ENCODE results near the gene WNK2.

DNA sequence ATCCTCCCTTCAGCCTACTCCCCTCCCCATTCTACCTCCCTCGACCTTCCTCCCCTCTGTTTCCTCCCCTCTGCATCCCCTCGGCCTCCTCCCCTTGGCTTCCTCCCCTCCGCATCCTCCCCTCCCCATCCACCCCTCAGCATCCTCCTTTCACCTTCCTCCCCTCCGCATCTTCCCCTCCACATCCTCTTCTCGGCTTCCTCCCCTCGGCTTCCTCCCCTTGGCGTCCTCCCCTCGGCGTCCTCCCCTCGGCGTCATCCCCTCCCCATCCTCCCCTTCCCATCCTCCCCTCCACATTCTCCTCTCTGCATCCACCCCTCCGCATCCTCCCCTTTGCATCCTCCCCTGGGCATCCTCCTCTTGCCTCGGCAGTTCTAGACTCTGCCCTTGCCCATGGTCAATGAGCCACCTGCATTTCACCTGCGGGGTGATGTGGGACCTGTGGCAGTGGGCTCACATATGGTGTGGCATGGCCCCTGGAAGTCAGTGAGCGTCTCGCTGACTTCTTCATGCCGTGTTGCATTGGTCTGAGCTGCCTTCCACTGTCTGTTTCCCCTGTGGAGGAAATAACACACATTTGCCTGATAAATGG lies 113.0 kb downstream of the WNK2 start:
- TF ChIP-seq, protein P1, sequence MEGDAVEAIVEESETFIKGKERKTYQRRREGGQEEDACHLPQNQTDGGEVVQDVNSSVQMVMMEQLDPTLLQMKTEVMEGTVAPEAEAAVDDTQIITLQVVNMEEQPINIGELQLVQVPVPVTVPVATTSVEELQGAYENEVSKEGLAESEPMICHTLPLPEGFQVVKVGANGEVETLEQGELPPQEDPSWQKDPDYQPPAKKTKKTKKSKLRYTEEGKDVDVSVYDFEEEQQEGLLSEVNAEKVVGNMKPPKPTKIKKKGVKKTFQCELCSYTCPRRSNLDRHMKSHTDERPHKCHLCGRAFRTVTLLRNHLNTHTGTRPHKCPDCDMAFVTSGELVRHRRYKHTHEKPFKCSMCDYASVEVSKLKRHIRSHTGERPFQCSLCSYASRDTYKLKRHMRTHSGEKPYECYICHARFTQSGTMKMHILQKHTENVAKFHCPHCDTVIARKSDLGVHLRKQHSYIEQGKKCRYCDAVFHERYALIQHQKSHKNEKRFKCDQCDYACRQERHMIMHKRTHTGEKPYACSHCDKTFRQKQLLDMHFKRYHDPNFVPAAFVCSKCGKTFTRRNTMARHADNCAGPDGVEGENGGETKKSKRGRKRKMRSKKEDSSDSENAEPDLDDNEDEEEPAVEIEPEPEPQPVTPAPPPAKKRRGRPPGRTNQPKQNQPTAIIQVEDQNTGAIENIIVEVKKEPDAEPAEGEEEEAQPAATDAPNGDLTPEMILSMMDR (IDR thresholded peaks at IDR 0.05; ENCODE audit: insufficient read depth, low read length, poor library complexity, severe bottlenecking), result no peak
- no peak for TF ChIP-seq EZH2phosphoT487 (conservative IDR thresholded peaks at IDR 0.05; ENCODE audit: low read length)
